Hippocampal formation (tissue), 2 donors: ENCODE measurements around the gene S100A10.

Experiments used
- DNase-seq, 2 donors: peaks; one replicate each; lab custom pipeline; 2025; lab: John Stamatoyannopoulos, UW

Gene S100A10

DNA sequence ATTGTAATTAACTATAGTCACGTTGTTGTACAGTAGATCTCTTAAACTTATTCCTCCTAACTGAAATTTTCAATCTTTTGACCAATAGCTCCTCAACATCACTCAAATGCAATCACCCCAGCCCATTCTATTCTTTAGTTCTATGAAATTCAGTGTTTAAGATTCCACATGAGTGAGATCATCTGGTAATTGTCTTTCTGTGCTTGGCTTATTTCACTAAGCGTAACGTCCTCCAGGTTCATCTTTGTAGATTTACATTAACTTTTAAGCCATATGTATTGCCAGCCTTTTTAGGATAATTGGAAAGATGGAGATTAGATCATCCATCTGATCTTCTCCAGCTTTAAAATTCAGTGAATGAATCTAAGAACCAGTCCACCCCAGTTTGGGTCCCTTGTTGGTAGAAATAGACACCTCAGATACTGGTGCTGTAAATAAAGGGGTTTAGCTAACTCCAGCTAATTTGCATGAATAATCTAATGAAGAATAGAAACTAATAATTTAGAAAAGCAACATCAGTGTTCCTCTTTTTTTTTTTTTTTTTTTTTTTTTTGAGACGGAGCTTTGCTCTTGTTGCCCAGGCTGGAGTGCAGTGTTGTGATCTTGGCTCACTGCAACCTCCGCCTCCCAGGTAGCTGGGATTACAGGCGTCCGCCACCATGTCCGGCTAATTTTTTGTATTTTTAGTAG lies 7.0 kb downstream of the S100A10 start:
- no peak for DNase-seq

DNA sequence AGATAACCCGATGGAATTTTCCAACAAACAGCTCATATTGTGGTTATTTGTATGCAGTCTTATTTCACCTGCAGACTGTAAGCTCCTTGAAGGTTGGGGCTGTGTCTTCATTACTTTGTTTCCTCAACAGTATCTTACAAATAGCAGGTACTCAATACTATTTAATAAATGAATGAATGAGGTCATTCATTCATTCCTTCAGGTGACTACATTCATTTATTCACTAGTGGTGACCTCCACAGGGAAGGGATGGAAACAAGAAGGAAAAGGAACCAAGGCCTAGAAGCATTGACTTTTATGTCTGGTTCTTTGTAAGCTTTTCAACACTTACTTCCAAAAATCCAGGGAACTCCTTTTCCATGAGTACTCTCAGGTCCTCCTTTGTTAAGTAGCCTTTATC lies 7.9 kb downstream of the S100A10 start:
- DNase-seq = no peak

DNA sequence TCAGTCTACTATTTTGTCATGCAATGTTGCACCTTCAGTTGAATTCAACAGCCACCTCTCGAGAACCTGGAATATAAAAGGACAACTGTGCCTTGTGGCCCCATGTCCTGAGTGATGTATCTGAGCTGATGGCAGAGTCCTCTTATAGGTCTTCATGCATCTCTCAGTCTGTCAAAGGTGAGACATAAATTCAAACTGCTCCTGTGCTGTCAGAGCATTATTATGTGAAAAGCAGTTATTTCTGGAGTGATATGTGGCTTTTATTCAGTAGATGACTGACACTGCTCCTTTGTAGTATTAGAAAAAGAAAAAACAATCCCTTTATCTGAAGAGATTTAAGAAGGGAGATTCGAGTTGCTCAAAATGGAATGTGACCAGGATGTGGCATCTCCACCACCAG lies 8.4 kb downstream of the S100A10 start:
- DNase-seq = no peak

DNA sequence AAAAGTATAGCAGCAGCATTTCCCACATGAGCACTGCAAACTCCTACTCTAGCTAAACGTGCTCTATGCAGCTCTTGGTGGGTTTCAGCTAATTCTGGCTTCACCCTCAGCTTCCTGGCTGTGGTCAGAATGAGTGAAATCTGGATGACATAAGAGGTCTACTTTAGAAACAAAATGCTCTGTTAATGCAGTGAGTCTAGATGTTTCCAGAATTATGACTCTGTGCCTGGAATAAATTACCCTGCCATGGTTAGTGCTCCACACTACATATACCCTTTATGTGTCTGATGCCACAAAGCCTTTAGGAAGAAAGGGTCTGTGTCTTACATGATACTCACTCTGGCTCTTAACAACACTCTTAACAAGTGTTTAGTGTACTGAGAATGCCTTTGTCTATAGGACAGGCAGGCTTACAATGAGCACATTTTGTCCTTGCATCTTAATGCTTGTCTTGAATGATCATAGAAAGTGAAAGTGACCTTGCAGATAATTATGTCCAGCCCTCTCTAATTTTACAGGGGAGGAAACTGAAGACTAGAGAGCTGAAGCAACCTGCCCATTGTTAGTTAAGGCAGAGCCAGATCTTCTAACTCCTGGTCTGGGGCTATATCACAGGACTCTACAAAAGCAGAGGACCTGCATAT lies 9.2 kb downstream of the S100A10 start:
- DNase-seq = no peak

DNA sequence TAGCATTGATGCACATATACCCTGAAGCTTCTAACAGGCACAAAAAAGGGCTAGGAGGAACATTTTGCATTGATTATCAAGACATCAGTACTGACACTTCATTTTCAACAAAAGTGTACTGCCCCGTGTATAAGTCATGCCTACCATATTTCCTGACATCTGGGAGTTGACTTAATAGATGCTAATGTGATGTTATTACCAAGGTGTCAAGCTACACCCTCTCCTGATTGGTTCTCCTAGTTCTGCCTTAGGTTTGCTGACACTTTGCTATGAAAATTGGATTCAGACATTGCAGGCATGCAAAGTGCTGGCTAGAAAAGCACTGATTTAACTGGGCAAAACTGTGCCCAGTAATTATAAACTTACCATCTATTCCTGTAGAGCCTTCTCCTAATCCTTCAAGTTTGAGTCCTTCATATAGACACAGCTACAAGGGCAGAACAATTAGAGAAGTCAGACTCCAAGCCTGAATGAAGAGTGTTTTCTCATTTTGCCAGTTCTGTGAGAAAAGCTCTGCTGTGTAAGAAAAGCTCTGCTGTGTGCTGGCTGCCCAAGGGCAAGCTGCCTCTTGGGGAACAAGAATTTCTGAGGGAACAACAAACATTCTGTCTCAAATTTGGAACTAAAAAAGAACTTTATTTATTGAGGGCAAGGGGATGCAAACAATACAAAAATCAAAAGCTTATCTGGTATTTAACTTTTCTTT lies 11.2 kb downstream of the S100A10 start:
- DNase-seq = no peak

DNA sequence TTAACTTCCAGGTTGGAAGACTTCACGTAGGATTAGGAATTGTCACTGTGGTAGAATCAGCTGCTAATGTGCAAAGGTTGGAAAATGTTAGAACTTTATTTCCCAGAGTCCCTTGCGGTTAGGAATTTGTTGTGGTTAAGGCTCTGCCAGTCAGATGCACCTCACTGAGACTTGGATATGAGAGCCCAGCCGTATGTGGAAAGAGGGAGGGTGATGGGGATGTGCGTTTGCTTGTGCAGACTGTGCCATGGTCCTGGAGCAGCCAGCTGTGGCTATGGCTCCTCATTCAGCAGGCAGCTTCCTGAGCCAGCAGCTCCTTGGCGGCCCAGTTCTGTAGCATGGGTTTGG lies 12.5 kb downstream of the S100A10 start:
- no peak for DNase-seq

DNA sequence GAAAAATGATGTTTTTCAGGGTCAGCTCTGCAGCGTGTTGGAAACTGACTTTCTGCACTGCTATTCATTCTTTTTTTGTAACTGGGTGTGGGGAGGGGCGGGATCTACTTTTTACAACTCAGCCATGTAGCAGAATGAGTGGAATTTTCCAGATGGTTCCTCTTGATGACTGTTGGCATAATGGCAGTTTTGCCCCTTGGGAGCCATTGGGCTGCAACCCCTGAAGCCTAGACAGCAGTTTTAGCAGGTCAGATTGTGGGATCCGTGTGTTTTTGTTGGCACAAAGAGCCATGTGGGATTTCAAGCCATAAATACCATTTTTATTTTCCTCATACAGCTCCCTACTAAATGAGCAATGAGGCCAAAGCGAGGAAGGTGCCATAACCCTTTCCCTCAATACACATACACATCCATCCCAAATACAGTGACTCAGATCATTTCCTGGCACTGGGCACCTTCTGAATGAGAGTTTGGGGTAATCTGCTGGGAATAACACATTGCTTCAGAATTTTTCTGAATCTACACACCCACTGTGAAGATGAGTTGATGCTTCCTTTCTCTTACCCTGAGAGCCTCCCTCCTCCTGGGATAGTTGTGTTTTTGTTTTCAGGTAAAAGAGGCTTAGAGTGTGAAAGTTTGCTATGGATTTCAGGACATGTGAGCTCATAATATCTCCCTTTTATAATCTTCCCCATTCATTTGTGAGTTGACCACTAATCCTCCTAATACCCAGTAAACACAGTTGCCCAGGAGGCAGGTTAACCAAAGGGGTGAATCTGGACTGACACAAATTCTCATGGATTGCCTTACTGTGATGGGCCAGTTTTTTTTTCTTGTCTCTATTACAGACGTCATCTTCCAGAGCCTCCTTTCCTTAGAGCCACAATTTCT lies 13.1 kb downstream of the S100A10 start:
- DNase-seq = no peak

DNA sequence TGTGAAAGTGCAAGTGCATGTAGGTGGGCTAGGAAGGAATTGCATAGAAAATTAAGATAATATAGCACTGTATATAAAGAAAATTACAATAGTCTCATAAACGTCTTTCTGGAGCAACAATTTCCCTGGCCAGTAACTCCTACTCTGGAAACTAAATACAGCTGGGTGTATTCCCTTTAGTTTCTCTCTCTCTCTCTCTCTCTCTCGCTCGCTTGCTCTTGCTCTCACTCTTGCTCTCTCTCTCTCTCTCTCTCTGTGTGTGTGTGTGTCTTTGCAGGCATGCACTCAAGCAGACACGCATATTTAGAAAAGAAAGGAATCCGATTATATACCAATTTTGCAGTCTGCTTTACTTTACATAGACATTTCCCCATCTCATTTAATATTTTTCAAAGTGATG lies 14.7 kb downstream of the S100A10 start:
- no peak for DNase-seq

DNA sequence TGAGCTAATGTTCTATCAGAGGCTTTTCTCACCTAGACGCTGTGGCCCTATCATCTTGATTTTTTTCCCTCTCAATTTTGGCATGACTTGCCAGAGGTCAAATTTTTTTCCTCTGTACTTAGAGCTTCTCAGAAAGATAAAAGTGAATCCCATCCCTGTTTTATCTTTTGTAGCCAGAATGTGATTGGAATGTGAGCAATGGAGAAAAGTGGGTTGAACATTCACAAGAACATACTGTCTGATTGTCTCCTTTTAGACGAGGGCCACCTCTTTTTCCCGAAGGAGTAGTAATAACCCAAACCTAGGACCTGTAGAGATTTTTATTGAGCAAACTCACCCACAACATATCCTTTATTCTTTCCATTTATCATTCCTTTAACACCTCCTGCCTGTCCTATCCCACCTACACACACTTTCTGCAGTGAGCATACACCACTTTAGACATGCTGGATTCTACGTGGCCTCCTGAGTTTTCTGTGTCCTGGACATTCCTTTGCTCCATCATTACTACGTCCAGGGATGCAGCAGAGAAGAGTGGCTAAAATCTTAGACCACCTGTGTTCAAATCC lies 15.9 kb downstream of the S100A10 start:
- DNase-seq = no peak

DNA sequence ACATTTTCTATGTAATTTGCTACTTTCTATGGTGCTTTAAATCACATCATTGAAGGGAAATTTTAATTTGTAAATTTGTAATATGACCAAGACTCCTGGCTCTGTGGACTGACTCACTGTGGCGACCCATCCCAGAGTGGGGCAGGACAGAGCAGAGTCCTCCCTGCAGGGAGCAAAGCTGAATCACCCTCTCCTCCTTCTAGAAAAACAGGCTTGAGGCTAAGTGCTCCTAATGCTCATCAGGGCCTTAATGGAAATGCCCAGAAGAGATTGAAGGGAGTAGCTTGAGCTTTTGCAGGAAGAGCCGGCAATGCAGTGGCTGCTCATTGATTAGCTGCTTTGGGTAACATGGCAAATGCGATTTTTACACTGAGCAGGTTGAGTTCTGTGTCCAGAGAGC lies 16.8 kb downstream of the S100A10 start:
- DNase-seq = no peak

DNA sequence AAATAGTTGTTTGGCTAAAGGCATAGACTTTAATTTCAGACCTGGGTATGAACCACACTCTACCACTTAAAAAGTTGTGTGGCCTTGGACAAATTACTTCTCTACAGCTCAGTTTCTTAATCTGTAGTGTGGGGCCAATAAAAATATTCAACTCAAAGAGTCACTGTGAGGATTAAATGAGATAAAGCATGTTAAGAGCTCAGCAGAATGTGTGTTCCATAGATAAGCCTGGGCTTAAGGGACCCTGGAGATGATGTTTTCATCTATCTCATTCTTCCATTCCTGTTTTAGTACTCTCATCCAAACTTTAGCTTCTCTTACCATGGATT lies 17.7 kb downstream of the S100A10 start:
- no peak for DNase-seq

DNA sequence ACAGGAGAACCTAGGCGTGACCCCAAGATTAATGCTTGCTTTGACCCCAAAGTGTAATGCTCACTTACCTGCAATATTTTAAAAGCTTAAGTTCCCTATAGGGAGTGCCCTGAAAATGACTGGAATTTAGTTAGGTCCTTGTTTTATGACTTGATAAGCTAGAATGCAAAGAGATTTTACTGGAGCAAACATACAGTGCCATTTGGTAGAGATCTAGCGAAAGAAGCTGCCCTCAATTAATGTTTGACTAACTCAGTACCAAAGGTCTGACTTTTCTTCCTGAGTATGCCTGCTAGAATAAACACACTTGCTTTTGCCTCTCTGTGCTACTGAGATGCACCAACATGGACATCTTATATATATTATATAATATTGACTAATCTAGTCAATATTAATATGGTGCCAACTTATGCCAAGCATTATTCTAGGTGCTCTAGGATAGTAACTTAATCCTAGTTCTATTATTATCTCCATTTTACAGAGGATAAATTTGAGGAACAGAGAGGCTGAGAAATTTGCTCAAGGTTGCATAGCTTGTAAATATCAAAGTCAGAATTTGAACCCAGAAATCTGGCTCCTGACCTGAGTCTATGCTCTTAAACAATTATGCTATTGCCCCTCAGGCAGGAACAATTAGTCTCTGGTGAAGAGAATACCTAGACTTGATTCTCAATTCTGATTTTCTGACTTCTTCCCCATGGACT lies 18.2 kb downstream of the S100A10 start:
- DNase-seq = no peak

DNA sequence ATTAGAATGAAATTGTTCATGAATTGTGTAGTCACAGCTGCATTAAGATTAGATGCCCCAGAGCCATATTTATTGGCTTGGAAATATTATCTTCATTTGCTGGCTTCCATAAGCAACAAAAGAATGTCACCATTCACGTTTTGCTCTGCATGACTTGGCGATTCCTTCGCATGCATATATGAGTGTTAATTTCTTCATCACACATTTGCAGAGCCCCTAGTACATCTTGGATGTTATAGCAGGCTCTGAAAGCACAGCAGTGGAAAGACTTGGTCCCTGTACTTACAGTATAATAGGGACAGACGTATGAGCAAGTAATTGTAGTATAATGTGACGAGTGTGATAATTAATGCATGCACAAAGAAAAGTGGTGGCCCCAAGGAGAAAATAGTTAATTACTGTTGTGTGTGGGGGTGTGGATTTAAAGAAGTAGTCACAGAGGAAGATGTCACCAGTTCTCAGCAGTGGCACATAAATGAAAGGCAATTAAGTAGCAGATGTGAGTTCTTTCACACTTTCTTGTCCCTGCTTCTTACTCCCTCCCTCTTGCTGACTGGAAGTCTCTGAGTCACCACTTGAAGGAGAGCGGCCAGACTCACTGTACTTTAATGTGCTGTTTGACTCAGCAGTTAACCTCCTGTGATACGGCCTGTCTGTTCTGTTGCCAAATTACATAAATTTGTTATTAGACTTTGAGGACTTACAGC lies 21.0 kb downstream of the S100A10 start:
- no peak for DNase-seq

DNA sequence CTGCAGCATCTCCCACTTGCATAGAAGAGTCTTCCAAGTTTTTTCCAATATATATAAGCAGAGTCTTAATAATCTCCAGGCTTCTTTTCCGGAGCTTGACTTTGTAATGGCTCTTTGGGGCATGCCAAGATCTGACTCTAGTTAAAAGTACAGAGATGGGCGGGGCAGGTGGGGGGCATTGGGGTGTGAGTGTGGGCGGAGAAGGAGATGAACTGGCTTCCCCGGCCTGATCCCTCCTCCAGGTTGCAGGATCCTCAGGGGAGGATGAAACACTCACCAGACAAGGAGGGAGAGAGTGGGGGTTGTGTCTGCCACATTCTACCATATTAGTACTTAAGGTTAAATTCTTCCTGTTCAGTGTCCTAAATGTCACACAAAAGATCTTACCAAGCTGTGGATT lies 23.0 kb downstream of the S100A10 start:
- no peak for DNase-seq

DNA sequence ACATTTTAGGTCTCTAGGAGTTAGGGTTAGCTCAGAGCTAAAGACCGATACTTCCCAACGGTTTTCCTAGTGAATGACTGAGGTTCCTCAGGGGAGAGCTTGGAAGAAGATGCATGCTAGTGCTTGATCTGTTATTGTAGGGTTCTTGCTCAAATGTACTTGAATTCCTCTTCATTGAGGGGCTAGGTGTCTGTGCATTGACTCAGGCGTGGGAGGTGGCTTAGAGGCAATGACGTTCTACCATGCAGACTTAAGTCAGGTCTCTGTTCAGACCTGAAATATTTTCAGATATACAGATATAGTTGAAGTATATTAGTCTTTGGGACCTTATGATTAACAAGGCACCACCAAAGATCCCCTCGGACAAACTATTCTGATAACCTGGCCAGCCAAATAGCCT lies 23.5 kb downstream of the S100A10 start:
- DNase-seq = no peak

DNA sequence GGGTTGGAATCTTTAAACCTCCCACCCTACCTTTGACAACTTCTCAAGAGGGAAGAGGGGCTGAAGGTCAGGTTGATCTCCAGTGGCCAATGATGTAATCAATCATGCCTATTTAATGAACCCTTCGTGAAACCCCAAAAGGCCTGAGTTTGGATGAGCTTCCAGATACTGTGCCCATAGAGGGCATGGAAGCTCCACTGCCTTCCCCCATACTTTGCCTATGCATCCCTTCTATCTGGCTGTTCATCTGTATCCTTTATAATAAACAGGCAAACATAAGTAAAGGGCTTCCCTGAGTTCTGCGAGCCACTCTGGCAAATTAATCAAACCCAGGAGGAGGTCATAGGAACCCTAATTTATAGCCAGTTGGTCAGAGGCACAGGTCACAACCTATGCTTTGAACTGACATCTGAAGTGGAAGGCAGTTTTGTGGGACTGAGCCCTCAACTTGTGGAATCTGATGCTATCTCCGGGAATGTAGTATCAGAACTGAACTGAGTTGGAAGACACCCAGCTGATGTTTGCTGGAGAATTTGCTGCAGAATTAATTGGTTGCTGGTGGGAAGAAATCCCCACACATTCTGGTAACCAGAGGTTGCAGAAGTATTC lies 24.8 kb downstream of the S100A10 start:
- no peak for DNase-seq

DNA sequence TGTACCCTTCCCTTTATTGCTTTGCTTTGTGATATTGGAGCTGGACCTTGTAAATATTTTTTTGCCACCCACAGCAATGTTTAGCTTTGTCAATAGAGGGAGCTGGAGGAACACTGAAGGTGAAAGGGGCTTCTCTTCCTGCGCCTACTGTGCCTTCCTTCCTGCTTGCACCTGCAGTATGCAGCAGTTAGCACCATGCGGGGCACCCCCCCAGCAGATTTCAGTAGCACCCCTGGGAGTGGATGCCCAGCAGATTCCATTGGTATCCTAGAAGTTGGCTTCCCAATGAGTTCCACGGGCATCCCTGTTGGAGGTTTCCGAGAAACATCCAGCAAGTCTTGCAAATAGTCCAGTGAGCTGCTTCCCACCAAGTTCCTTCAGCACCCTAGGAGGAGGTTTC lies 25.6 kb downstream of the S100A10 start:
- no peak for DNase-seq

DNA sequence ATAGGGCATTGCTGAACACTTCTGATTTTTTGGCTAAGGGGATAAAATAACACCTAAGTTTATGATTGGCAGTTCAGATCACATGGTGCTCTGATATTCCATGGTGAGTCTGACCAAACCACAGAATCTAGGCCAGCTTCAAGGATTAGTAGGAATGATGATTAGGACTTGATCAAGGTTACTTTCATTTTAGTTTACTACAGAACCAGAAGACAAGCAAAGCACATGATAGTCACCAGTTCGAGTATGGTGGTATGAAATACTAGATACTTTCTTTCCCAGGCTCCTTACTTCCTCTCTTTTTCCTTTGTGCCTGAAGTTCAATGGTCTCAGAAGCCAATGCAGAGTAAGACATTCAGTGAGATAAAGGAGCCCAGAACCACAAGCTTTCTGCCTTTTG lies 26.6 kb downstream of the S100A10 start:
- no peak for DNase-seq

DNA sequence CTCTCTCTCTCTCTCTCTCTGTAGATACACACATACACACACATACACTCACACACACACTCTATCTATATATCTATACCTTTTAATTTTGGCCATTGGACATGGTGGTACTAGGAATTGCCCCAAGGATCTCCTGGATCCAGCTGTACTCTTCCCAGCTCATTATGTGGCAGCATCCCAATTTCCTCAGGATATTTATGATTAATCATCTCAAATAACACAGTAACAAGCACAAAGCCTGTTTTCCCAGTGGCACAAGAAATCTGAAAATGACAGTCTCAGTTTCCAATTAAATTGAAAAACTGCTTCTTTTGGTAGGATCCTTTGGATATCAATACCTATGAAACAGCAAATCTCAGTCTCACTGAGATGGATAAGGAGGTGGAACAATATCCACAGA lies 27.6 kb downstream of the S100A10 start:
- DNase-seq = no peak

DNA sequence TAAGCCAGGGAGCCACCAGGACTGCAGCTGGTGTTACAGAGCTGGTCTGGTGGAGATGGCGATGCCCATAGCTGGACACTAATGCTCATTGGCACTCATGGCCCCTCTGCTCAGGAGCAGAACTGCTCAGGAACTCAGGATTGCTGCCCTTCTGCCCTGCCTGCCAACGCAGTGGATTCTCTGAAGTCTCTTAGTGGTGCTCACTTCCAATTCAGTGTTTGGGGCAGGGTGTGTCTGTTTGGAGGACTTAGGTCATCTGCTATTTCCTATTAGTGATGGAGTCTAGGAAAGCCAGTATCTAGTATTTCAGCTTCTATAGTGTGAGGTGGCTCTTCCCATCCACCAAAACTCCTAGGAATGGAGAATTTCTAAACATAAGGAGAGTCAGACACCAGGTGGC lies 29.1 kb downstream of the S100A10 start:
- no peak for DNase-seq

DNA sequence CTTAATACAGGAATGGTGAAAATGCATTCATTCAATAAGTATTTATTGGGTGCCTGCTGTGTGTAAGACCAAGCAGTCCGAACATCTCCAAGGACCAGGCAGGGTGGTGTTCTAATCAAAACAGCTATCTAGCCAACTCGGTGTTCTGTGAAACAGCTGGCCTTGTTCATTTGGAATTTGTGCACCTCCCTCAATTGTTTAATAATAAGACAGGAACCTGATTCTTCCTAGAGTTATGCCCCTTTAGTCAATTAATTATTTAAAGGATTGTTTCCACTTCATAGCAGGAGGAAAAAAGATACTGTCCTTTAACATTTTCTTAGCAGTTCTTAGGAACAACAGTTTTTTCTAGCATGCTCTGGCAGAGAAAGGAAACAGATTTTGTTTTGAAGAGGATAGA lies 30.4 kb downstream of the S100A10 start:
- DNase-seq = no peak
